Measurements from ENCODE around the gene RERG.

The RERG gene

GRCh38 chr12:15220915-15221885 lies at the start of gene RERG:
Gene RERG (minus strand): TSS chr12:15221417. CDS start chr12:15217489, 3,928 bp downstream.
- peaks cover 3% of the 10 kb centered on the region for H3K4me1 Mint-ChIP-seq
- peak; percentile 78 for DNase-seq
- peak within 1 kb of the TSS; percentile 39 for H3K4me3 Mint-ChIP-seq
- H3K9me3 Mint-ChIP-seq = no peaks in the 10 kb centered on the region
- H3K36me3 Mint-ChIP-seq = no peaks in the 10 kb centered on the region
- CTCF ChIA-PET = interaction anchor here (0.6 to 3.4 kb wide), 43 partner anchors 10 to 537 kb away, joined by 3 to 18 read pairs (median 4); no protein-coding TSS in a partner anchor
- peaks cover 19% of the 10 kb centered on the region for H3K27me3 Mint-ChIP-seq
- no peak within 1 kb of the TSS for H3K27ac Mint-ChIP-seq

- no peaks in the 10 kb centered on the region for H3K9me3 Mint-ChIP-seq
- H3K36me3 Mint-ChIP-seq = no peaks in the 10 kb centered on the region
- CTCF ChIA-PET = interaction anchor here (1.8 to 1.9 kb wide), 2 partner anchors 43 to 49 kb away, joined by 5 to 7 read pairs; partner anchors contain the start of gene RERG
These were observed 49.4 kb upstream of the RERG start for GRCh38 chr12:15270591-15270990.

GRCh38 chr12:15268927-15269552 lies 47.8 kb upstream of the RERG start:
- CTCF ChIA-PET = interaction anchor here (0.6 to 1.9 kb wide), 7 partner anchors 11 to 1117 kb away, joined by 3 to 7 read pairs (median 4); partner anchors contain the start of gene RERG
- Mint-ChIP-seq H3K4me3 (no peak overlapping the region), H3K9me3 (no peaks in the 10 kb centered on the region), H3K4me1 (no peaks in the 10 kb centered on the region), H3K36me3 (no peaks in the 10 kb centered on the region), H3K27me3 (peaks cover 6% of the 10 kb centered on the region), H3K27ac (no peak overlapping the region)
- peak; percentile 48 for DNase-seq

More at GRCh38 chr12:15270591-15270990, 49.4 kb upstream of the RERG start:
- no peak overlapping the region for H3K27ac Mint-ChIP-seq
- H3K4me3 Mint-ChIP-seq = no peak overlapping the region
- no peaks in the 10 kb centered on the region for H3K4me1 Mint-ChIP-seq
- H3K27me3 Mint-ChIP-seq = peaks cover 6% of the 10 kb centered on the region
- no peak for DNase-seq

GRCh38 chr12:15268309-15268708 lies 47.1 kb upstream of the RERG start:
- H3K27ac Mint-ChIP-seq = no peak overlapping the region
- CTCF ChIA-PET = interaction anchor here (1.5 kb wide), 2 partner anchors 24 to 38 kb away, joined by 3 to 4 read pairs; no protein-coding TSS in a partner anchor
- no peaks in the 10 kb centered on the region for H3K4me1 Mint-ChIP-seq
- DNase-seq = no peak
- H3K36me3 Mint-ChIP-seq = no peaks in the 10 kb centered on the region
- no peaks in the 10 kb centered on the region for H3K9me3 Mint-ChIP-seq
- H3K4me3 Mint-ChIP-seq = no peak overlapping the region
- H3K27me3 Mint-ChIP-seq = peaks cover 6% of the 10 kb centered on the region

GRCh38 chr12:15265875-15266274 lies 44.7 kb upstream of the RERG start:
- Mint-ChIP-seq H3K27ac (no peak overlapping the region), H3K4me3 (no peak overlapping the region), H3K9me3 (no peaks in the 10 kb centered on the region), H3K4me1 (no peaks in the 10 kb centered on the region), H3K36me3 (no peaks in the 10 kb centered on the region), H3K27me3 (peaks cover 6% of the 10 kb centered on the region)
- no peak for DNase-seq
- CTCF ChIA-PET = no interaction called here

- peaks cover 2% of the 10 kb centered on the region for H3K9me3 Mint-ChIP-seq
These were observed 35.5 kb upstream of the RERG start for GRCh38 chr12:15256761-15257160.

GRCh38 chr12:15253990-15254389 lies 32.8 kb upstream of the RERG start:
- Mint-ChIP-seq H3K27me3 (peaks cover 15% of the 10 kb centered on the region), H3K9me3 (peaks cover 2% of the 10 kb centered on the region), H3K27ac (no peak overlapping the region), H3K36me3 (no peaks in the 10 kb centered on the region), H3K4me3 (no peak overlapping the region), H3K4me1 (no peaks in the 10 kb centered on the region)
- DNase-seq = no peak
- CTCF ChIA-PET = interaction anchor here (0.6 to 1.1 kb wide), 2 partner anchors 23 to 28 kb away, joined by 3 read pairs; no protein-coding TSS in a partner anchor

More at GRCh38 chr12:15256761-15257160, 35.5 kb upstream of the RERG start:
- H3K4me1 Mint-ChIP-seq = no peaks in the 10 kb centered on the region
- H3K4me3 Mint-ChIP-seq = no peak overlapping the region
- no peak for DNase-seq
- no peaks in the 10 kb centered on the region for H3K36me3 Mint-ChIP-seq
- CTCF ChIA-PET = no interaction called here
- H3K27me3 Mint-ChIP-seq = peaks cover 15% of the 10 kb centered on the region
- H3K27ac Mint-ChIP-seq = no peak overlapping the region

GRCh38 chr12:15244926-15245325 lies 23.7 kb upstream of the RERG start:
- CTCF ChIA-PET = no interaction called here
- Mint-ChIP-seq H3K36me3 (no peaks in the 10 kb centered on the region), H3K27ac (no peak overlapping the region), H3K27me3 (peaks cover 18% of the 10 kb centered on the region), H3K4me3 (no peak overlapping the region), H3K4me1 (no peaks in the 10 kb centered on the region), H3K9me3 (no peaks in the 10 kb centered on the region)
- no peak for DNase-seq

- no peak for DNase-seq
- Mint-ChIP-seq H3K4me3 (no peak overlapping the region), H3K27ac (no peak overlapping the region), H3K4me1 (no peaks in the 10 kb centered on the region), H3K36me3 (no peaks in the 10 kb centered on the region), H3K27me3 (peaks cover 18% of the 10 kb centered on the region), H3K9me3 (no peaks in the 10 kb centered on the region)
- CTCF ChIA-PET = no interaction called here
These were observed 23.1 kb upstream of the RERG start for GRCh38 chr12:15244341-15244740.

- no peak for DNase-seq
- H3K9me3 Mint-ChIP-seq = no peaks in the 10 kb centered on the region
- H3K36me3 Mint-ChIP-seq = no peaks in the 10 kb centered on the region
- no peak overlapping the region for H3K27ac Mint-ChIP-seq
- peaks cover 18% of the 10 kb centered on the region for H3K27me3 Mint-ChIP-seq
- CTCF ChIA-PET = interaction anchor here (0.6 kb wide), 1 partner anchor 548 kb away, joined by 4 read pairs; no protein-coding TSS in a partner anchor
- H3K4me1 Mint-ChIP-seq = no peaks in the 10 kb centered on the region
- no peak overlapping the region for H3K4me3 Mint-ChIP-seq
These were observed 21.9 kb upstream of the RERG start for GRCh38 chr12:15243102-15243501.

GRCh38 chr12:15240898-15241297 lies 19.7 kb upstream of the RERG start:
- Mint-ChIP-seq H3K4me1 (no peaks in the 10 kb centered on the region), H3K27ac (no peak overlapping the region), H3K36me3 (no peaks in the 10 kb centered on the region), H3K4me3 (no peak overlapping the region), H3K9me3 (no peaks in the 10 kb centered on the region), H3K27me3 (peaks cover 18% of the 10 kb centered on the region)
- no peak for DNase-seq
- CTCF ChIA-PET = interaction anchor here (1.6 kb wide), 1 partner anchor 21 kb away, joined by 4 read pairs; no protein-coding TSS in a partner anchor

- CTCF ChIA-PET = no interaction called here
- Mint-ChIP-seq H3K27ac (no peak overlapping the region), H3K27me3 (peaks cover 13% of the 10 kb centered on the region), H3K36me3 (no peaks in the 10 kb centered on the region), H3K4me1 (no peaks in the 10 kb centered on the region), H3K9me3 (no peaks in the 10 kb centered on the region), H3K4me3 (no peak overlapping the region)
- no peak for DNase-seq
These were observed 13.3 kb upstream of the RERG start for GRCh38 chr12:15234508-15234907.

GRCh38 chr12:15234011-15234410 lies 12.8 kb upstream of the RERG start:
- CTCF ChIA-PET = no interaction called here
- Mint-ChIP-seq H3K36me3 (no peaks in the 10 kb centered on the region), H3K4me3 (no peak overlapping the region), H3K4me1 (no peaks in the 10 kb centered on the region), H3K27me3 (peaks cover 17% of the 10 kb centered on the region), H3K9me3 (no peaks in the 10 kb centered on the region), H3K27ac (no peak overlapping the region)
- no peak for DNase-seq

GRCh38 chr12:15232959-15233358 lies 11.7 kb upstream of the RERG start:
- no peak overlapping the region for H3K27ac Mint-ChIP-seq
- H3K4me1 Mint-ChIP-seq = no peaks in the 10 kb centered on the region
- DNase-seq = no peak
- H3K9me3 Mint-ChIP-seq = no peaks in the 10 kb centered on the region
- peaks cover 17% of the 10 kb centered on the region for H3K27me3 Mint-ChIP-seq
- CTCF ChIA-PET = no interaction called here
- H3K4me3 Mint-ChIP-seq = no peak overlapping the region
- no peaks in the 10 kb centered on the region for H3K36me3 Mint-ChIP-seq
